Common myeloid progenitor, CD34-positive (primary cell): Measurements from ENCODE around the gene ELF2.

ENCODE experiments used
- CTCF ChIA-PET: fragments of 350-600 bp; sonication (Branson Sonifier 250); formaldehyde crosslinking; loops from one replicate; lab custom pipeline; 2021; ENCODE audit warnings: antibody characterized with exemption; lab: Charles Lee
- POLR2A ChIA-PET: fragments of 350-600 bp; sonication (Branson Sonifier 250); formaldehyde crosslinking; loops from one replicate; lab custom pipeline; 2021; ENCODE audit warnings: antibody characterized with exemption; lab: Charles Lee
- DNase-seq, 3 donors: peaks; one replicate each; pipeline versions ENCODE4 v3.0.0 to v3.0.0-alpha.2; 2013
- H3K27ac ChIP-seq, 2 experiments: 1 replicate in 1 of 2; 2 replicates in 1 of 2; pipeline ENCODE4 v1.7.0; 2013; ENCODE audit warnings: inconsistent platforms in 2 of 2, low read length in 2 of 2, mild to moderate bottlenecking in 2 of 2, low read depth in 1 of 2, moderate library complexity in 1 of 2; ENCODE audit not compliant: severe bottlenecking in 2 of 2, insufficient read depth in 1 of 2, poor library complexity in 1 of 2
- H3K27me3 ChIP-seq, 5 experiments: replicated peaks in 2 of 5; 1 replicate in 3 of 5; 2 replicates in 2 of 5; pipeline versions ENCODE4 v1.6.1 to v1.7.0; 2013; ENCODE audit warnings: low read length in 4 of 5, mild to moderate bottlenecking in 2 of 5, moderate library complexity in 2 of 5, inconsistent platforms in 1 of 5; ENCODE audit not compliant: insufficient read depth in 5 of 5, control insufficient read depth in 4 of 5
- H3K36me3 ChIP-seq, 4 experiments: 1 replicate in 2 of 4; 2 replicates in 2 of 4; pipeline versions ENCODE4 v1.6.1 to v1.7.0; 2013; ENCODE audit warnings: low read length in 3 of 4, control low read depth in 1 of 4, mild to moderate bottlenecking in 1 of 4; ENCODE audit not compliant: control insufficient read depth in 4 of 4, insufficient read depth in 4 of 4
- H3K4me1 ChIP-seq, 4 experiments: 1 replicate in 3 of 4; 2 replicates in 1 of 4; pipeline versions ENCODE4 v1.6.1 to v1.7.1; 2013; ENCODE audit warnings: low read length in 3 of 4, mild to moderate bottlenecking in 3 of 4, control low read depth in 1 of 4, inconsistent platforms in 1 of 4, moderate library complexity in 1 of 4; ENCODE audit not compliant: control insufficient read depth in 4 of 4, insufficient read depth in 4 of 4; ENCODE audit errors: control extremely low read depth in 1 of 4
- H3K4me3 ChIP-seq, 7 experiments: 1 replicate in 4 of 7; 2 replicates in 3 of 7; pipeline versions ENCODE4 v1.5.1 to v1.7.0; 2013; ENCODE audit warnings: mild to moderate bottlenecking in 7 of 7, low read length in 6 of 7, moderate library complexity in 6 of 7, inconsistent platforms in 2 of 7, low read depth in 2 of 7, control low read depth in 1 of 7; ENCODE audit not compliant: insufficient read depth in 4 of 7, control insufficient read depth in 1 of 7; ENCODE audit errors: extremely low read depth in 1 of 7
- H3K9me3 ChIP-seq, 5 experiments: 1 replicate in 4 of 5; 2 replicates in 1 of 5; pipeline versions ENCODE4 v1.6.1 to v1.7.1; 2013; ENCODE audit warnings: low read length in 4 of 5, mild to moderate bottlenecking in 2 of 5, inconsistent platforms in 1 of 5, low read depth in 1 of 5, moderate library complexity in 1 of 5; ENCODE audit not compliant: control insufficient read depth in 4 of 5, insufficient read depth in 2 of 5; ENCODE audit errors: control extremely low read depth in 1 of 5
- WGBS: methylation state at CpG from one replicate; pipeline ENCODE4 v1.1.5; 2013; ENCODE audit not compliant: insufficient coverage; 5-methylcytosine and 5-hydroxymethylcytosine counted together

Gene ELF2

GRCh38 chr4:139137763-139138162, 39.3 kb downstream of the ELF2 start:
- Histone ChIP-seq H3K4me1 (peaks cover 0 to 17% (median 7%) of the 10 kb centered on the region in 4 experiments), H3K27ac (no peak overlapping the region), H3K9me3 (no peaks in the 10 kb centered on the region), H3K36me3 (peaks cover 2 to 26% (median 11%) of the 10 kb centered on the region in 4 experiments), H3K4me3 (no peak overlapping the region), H3K27me3 (no peaks in the 10 kb centered on the region)
- WGBS, result no CpG with 5 or more reads among the region's 3 CpGs
- CTCF ChIA-PET, result interaction anchor here (0.7 to 1.2 kb wide), 3 partner anchors 16 to 71 kb away, joined by 3 to 4 read pairs (median 3); no protein-coding TSS in a partner anchor
- DNase-seq, result peak; percentile 39 to 67 (median 66)
- POLR2A ChIA-PET, result no interaction called here

GRCh38 chr4:139134403-139134802, 42.6 kb downstream of the ELF2 start:
- CTCF ChIA-PET, result interaction anchor here (0.9 to 1.0 kb wide), 2 partner anchors 9 to 35 kb away, joined by 3 to 4 read pairs; no protein-coding TSS in a partner anchor
- DNase-seq, result no peak
- POLR2A ChIA-PET, result no interaction called here
- Histone ChIP-seq H3K4me3 (no peak overlapping the region), H3K4me1 (peaks cover 0 to 9% (median 1%) of the 10 kb centered on the region in 4 experiments), H3K27me3 (no peaks in the 10 kb centered on the region), H3K9me3 (no peaks in the 10 kb centered on the region), H3K36me3 (peaks cover 2 to 26% (median 13%) of the 10 kb centered on the region in 4 experiments), H3K27ac (no peak overlapping the region)

DNA sequence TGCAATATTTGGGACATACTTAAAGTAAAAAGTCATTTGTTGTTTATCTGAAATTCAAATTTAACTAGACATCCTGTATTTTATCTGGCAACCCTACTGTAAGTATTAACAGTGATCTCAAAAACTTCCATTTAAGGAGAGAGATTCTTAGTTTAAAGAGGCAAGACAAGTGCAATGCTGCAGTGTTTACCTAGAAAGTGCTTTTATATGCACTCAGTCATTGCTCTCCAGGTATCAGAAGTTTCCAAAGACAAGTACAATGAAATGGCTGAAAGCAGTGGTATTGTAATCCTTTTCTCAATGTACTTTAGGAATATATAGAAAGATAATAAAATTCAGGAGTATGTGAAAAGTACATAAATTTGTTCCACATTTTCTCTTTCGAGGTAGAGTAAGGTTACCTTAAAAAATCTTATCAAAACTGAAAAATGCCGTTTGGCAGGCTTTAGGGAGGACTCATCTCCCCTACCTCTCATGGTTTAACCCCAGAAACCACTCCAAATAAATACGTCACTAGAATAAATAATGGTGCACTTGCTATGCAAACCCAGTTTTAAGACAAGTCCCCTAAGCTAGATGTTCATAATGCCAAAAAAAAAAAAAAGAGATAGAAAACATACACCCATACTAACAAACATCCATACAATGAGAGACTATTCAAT, 45.7 kb downstream of the ELF2 start:
- H3K4me1 ChIP-seq, result no peaks in the 10 kb centered on the region
- no peak for DNase-seq
- 100% methylated on average over 2 of the region's 3 CpGs for WGBS
- H3K27ac ChIP-seq, result no peak overlapping the region
- ChIA-PET CTCF (interaction anchor here (1.0 kb wide), 1 partner anchor 12 kb away, joined by 3 read pairs; no protein-coding TSS in a partner anchor), POLR2A (no interaction called here)
- H3K27me3 ChIP-seq, result no peaks in the 10 kb centered on the region
- H3K9me3 ChIP-seq, result no peaks in the 10 kb centered on the region
- peaks cover 0 to 31% (median 12%) of the 10 kb centered on the region in 4 experiments for H3K36me3 ChIP-seq
- H3K4me3 ChIP-seq, result no peak overlapping the region

DNA sequence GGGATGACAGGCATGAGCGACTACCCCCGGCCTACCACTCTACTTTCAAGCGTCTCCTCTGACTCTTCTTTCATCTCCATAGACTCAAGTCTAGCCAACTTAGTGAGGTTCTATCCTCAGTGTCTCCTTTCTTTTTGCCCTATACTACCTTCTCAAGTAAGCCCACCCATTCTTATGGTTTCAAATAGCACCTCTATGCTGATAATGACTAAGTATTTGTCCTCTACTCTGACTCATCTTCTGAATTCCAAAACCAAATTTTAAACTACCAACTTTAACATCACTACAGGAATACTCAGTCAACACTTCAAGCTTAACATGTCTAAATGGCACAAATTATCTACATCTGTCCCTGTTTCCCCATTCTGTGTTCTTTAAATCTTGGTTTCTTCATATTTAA, 47.8 kb downstream of the ELF2 start:
- Histone ChIP-seq H3K27me3 (no peaks in the 10 kb centered on the region), H3K4me3 (no peak overlapping the region), H3K4me1 (no peaks in the 10 kb centered on the region), H3K36me3 (peaks cover 0 to 21% (median 9%) of the 10 kb centered on the region in 4 experiments), H3K9me3 (no peaks in the 10 kb centered on the region), H3K27ac (no peak overlapping the region)
- no peak for DNase-seq
- WGBS, result 89% methylated on average over 3 of the region's 3 CpGs
- CTCF ChIA-PET, result no interaction called here
- POLR2A ChIA-PET, result no interaction called here

DNA sequence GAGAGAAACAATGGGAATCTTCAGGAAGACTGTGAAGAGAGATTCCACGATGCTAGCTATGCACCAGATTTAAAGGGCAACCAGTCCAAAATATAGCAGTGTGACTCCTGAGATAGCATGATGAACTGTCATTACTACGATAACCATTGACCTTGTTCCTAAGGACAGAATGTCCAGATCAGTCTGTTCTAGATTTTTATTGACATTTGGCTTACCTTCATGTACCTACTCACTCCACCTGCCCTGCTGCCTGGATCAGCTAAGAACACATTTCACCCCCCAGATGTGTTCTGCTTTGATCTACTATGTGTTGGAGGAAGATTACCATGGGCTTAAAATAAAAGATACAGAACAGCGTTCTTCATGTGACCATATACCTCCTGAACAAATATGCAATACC, 50.1 kb downstream of the ELF2 start:
- H3K9me3 ChIP-seq, result no peaks in the 10 kb centered on the region
- WGBS, result 98% methylated on average over 3 of the region's 3 CpGs
- CTCF ChIA-PET, result interaction anchor here (1.4 kb wide), 1 partner anchor 13 kb away, joined by 3 read pairs; no protein-coding TSS in a partner anchor
- no peak overlapping the region for H3K4me3 ChIP-seq
- H3K27me3 ChIP-seq, result no peaks in the 10 kb centered on the region
- no peak for DNase-seq
- POLR2A ChIA-PET, result no interaction called here
- no peaks in the 10 kb centered on the region for H3K4me1 ChIP-seq
- no peak overlapping the region for H3K27ac ChIP-seq
- H3K36me3 ChIP-seq, result peaks cover 2 to 15% (median 6%) of the 10 kb centered on the region in 4 experiments

DNA sequence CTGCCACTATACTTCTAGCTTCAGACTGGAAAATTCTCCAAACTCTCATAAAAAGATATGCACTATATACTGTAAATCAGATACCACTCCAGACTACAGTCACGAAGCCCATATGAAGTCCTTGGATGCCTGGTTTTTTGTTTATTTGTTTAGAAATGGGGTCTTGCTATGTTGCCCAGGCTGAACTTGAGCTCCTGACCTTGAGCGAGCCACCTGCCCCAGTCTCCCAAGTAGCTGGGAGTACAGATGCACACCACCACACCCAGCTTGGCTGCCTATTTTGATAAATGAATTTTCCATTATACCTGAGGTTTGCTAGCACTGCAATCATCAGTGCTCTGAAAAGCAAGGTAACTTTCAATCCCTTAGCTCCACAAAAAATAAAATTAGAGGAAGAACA, 53.1 kb downstream of the ELF2 start:
- ChIA-PET CTCF (interaction anchor here (0.8 to 3.7 kb wide), 5 partner anchors 8 to 51 kb away, joined by 3 to 15 read pairs (median 6); no protein-coding TSS in a partner anchor), POLR2A (interaction anchor here (0.9 kb wide), 1 partner anchor 49 kb away, joined by 3 read pairs; no protein-coding TSS in a partner anchor)
- Histone ChIP-seq H3K27me3 (no peaks in the 10 kb centered on the region), H3K4me1 (no peaks in the 10 kb centered on the region), H3K27ac (no peak overlapping the region), H3K9me3 (no peaks in the 10 kb centered on the region), H3K4me3 (no peak overlapping the region), H3K36me3 (peaks cover 3 to 20% (median 5%) of the 10 kb centered on the region in 4 experiments)
- WGBS, result 100% methylated on average over 1 of the region's 2 CpGs
- DNase-seq, result no peak

DNA sequence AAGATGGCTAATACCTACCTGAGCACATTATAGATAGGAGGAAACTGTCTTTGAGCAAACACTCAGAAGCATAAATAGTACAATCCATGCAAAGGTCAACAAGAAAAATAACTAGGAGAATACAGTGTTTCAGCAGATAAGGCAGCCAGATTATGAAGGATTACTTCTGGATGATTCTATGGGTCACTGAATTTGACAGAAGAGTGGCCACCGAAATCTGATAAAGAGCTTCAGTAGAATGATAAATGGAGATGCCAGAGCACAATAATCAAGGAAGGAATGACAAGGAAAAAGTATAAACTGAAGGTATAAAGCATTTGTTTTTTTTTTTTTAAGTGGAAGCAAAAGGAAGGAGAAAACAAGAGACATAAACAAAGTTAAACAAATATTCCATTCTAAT, 58.7 kb downstream of the ELF2 start:
- no peaks in the 10 kb centered on the region for H3K27me3 ChIP-seq
- H3K27ac ChIP-seq, result no peak overlapping the region
- H3K4me3 ChIP-seq, result no peak overlapping the region
- H3K9me3 ChIP-seq, result no peaks in the 10 kb centered on the region
- peaks cover 4 to 34% (median 15%) of the 10 kb centered on the region in 4 experiments for H3K36me3 ChIP-seq
- CTCF ChIA-PET, result no interaction called here
- POLR2A ChIA-PET, result no interaction called here
- H3K4me1 ChIP-seq, result no peaks in the 10 kb centered on the region
- no peak for DNase-seq
- WGBS, result no CpG with 5 or more reads among the region's 1 CpG
